Left colon (tissue), 2 donors: ENCODE results near the gene CHST12. TPM values are rescaled to one million over a fixed set of nuclear protein-coding genes. Genes with fewer than 3 reads are reported as not detected.
"Not testable (repeated sequence)": the region's sequence is repeated elsewhere in the genome, so short reads cannot be mapped to it uniquely, and the experiment has no call there.

Experiments
- ATAC-seq: fragments of 200-7000 bp; cut with Tn5 transposase; one replicate; pipeline ENCODE4 v1.9.1; 2020; ENCODE audit warnings: mild to moderate bottlenecking, moderate library complexity
- DNase-seq, 2 donors: peaks; one replicate each; pipeline ENCODE4 v3.0.0-alpha.2; 2020
- intact Hi-C, 2 donors: fragments of 100-400 bp; cut with DNase I in 1 of 2; cut with micrococcal nuclease in 1 of 2; formaldehyde crosslinking; loops; one replicate each; pipeline versions ENCODE4 v1.11.2 to v1.14.0; 2022; cut with DNase I, micrococcal nuclease
- total RNA-seq, 2 donors: library from RNA; stranded (reverse); fragmentation: NEBNext Ultra II Directional; extraction: Animal tissue kit (Norgen Biotek cat#: 25700); gene quantifications; one replicate each; pipeline ENCODE4 v1.2.1, GENCODE V29; 2021
- donor health status: DM: no; HTN: no; CAD: no.
- donor health status: DM: yes; HTN: yes; CAD: no.

CHST12 gene
- total RNA-seq, 2 donors from 2014 or later: 11.5 to 12.6 TPM

GRCh38 chr7:2394566-2395082 is 8.8 kb upstream of the CHST12 start:
- ATAC-seq: no peak
- intact Hi-C loops: no loop called here
- DNase-seq: no peak

- no peak for ATAC-seq
- intact Hi-C loops: no loop called here
- no peak for DNase-seq
These were observed 4.9 kb upstream of the CHST12 start for GRCh38 chr7:2398506-2398905.

- intact Hi-C loops: no loop called here
- DNase-seq (peak; percentile 70 to 76), ATAC-seq (no peak)
These were observed 3.4 kb upstream of the CHST12 start for GRCh38 chr7:2399848-2400587.

- DNase-seq (no peak), ATAC-seq (no peak)
- intact Hi-C loops: no loop called here
These were observed 761 bp upstream of the CHST12 start for GRCh38 chr7:2402687-2403013.

- DNase-seq (peak in 1 of 2 donors; percentile 58), ATAC-seq (peak; percentile 32)
- intact Hi-C loops: no loop called here
These were observed 572 bp downstream of the CHST12 start for GRCh38 chr7:2403718-2404648.

GRCh38 chr7:2404714-2405119 is 1.3 kb downstream of the CHST12 start:
- intact Hi-C loops: no loop called here
- ATAC-seq (no peak), DNase-seq (no peak)

- ATAC-seq: no peak
- intact Hi-C loops: no loop called here
- no peak for DNase-seq
These were observed 1.8 kb downstream of the CHST12 start for GRCh38 chr7:2405201-2405600.

- ATAC-seq (no peak), DNase-seq (peak; percentile 34 to 51)
- intact Hi-C loops: no loop called here
These were observed 2.4 kb downstream of the CHST12 start for GRCh38 chr7:2405601-2406345.

GRCh38 chr7:2409745-2410414 is 6.5 kb downstream of the CHST12 start:
- ATAC-seq (no peak), DNase-seq (no peak)
- intact Hi-C loops: no loop called here

- ATAC-seq (no peak), DNase-seq (no peak)
- intact Hi-C loops: no loop called here
These were observed 7.6 kb downstream of the CHST12 start for GRCh38 chr7:2411049-2411448.

- intact Hi-C loops: no loop called here
- DNase-seq (no peak), ATAC-seq (peak; percentile 45)
These were observed 8.6 kb downstream of the CHST12 start for GRCh38 chr7:2411815-2412586.

- DNase-seq: no peak
- peak; percentile 15 for ATAC-seq
- intact Hi-C loops: no loop called here
These were observed 9.3 kb downstream of the CHST12 start for GRCh38 chr7:2412587-2413201.

- no peak for ATAC-seq
- no peak for DNase-seq
- intact Hi-C loops: no loop called here
These were observed 12.7 kb downstream of the CHST12 start for GRCh38 chr7:2416063-2416462.

GRCh38 chr7:2416650-2417049 is 13.2 kb downstream of the CHST12 start:
- intact Hi-C loops: no loop called here
- no peak for ATAC-seq
- no peak for DNase-seq

GRCh38 chr7:2417178-2417577 is 13.8 kb downstream of the CHST12 start:
- DNase-seq, intact Hi-C loops, ATAC-seq: not testable (repeated sequence)

- intact Hi-C loops: no loop called here
- DNase-seq (peak in 1 of 2 donors; percentile 15), ATAC-seq (no peak)
These were observed 14.6 kb downstream of the CHST12 start for GRCh38 chr7:2417981-2418481.

GRCh38 chr7:2420216-2420933 is 17.0 kb downstream of the CHST12 start:
- DNase-seq (no peak), ATAC-seq (no peak)
- intact Hi-C loops: no loop called here
